HL-60 (cell line): Measurements from ENCODE around the gene AZU1.

Experiments
- GABPA ChIP-seq: IDR thresholded peaks from 2 replicates; pipeline ENCODE4 v1.6.1; 2012; ENCODE audit warnings: low read depth
- POLR2AphosphoS5 ChIP-seq: IDR thresholded peaks from 2 replicates; pipeline ENCODE4 v1.6.1; 2012; ENCODE audit warnings: low read depth
- REST ChIP-seq: IDR thresholded peaks from 2 replicates; pipeline ENCODE4 v1.6.1; 2012; ENCODE audit warnings: low read depth; ENCODE audit not compliant: insufficient replicate concordance
- TF ChIP-seq, protein P1 (sequence below): IDR thresholded peaks from one replicate; pipeline ENCODE4 v1.5.1; 2011; ENCODE audit warnings: low read length, control low read depth, inconsistent platforms; ENCODE audit not compliant: insufficient read depth

DNA sequence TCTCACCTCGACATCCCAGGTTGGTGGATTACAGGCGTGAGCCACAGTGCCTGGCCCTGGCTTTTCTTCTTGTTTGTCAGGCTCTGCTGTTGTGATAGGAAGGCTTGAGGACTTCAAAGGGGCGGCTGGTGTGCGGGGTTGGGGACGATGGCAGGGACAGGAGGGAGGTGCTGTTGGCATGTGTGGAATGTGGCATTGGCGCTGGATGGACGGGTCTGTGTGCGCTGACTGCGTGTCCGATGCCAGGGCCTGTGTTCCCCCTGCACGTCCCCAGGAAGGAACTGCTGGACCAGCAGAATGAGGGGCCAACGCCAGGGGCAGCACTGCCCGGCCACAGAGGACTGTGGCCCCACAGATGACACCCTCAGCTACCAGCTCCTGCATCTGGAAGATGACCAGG is 43.1 kb upstream of the AZU1 start:
- TF ChIP-seq, protein P1, sequence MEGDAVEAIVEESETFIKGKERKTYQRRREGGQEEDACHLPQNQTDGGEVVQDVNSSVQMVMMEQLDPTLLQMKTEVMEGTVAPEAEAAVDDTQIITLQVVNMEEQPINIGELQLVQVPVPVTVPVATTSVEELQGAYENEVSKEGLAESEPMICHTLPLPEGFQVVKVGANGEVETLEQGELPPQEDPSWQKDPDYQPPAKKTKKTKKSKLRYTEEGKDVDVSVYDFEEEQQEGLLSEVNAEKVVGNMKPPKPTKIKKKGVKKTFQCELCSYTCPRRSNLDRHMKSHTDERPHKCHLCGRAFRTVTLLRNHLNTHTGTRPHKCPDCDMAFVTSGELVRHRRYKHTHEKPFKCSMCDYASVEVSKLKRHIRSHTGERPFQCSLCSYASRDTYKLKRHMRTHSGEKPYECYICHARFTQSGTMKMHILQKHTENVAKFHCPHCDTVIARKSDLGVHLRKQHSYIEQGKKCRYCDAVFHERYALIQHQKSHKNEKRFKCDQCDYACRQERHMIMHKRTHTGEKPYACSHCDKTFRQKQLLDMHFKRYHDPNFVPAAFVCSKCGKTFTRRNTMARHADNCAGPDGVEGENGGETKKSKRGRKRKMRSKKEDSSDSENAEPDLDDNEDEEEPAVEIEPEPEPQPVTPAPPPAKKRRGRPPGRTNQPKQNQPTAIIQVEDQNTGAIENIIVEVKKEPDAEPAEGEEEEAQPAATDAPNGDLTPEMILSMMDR = no peak
- no peak for TF ChIP-seq REST
- no peak for TF ChIP-seq POLR2AphosphoS5
- TF ChIP-seq GABPA = no peak
